ENCODE measurements around the gene RTF2. TPM values are rescaled to one million over a fixed set of nuclear protein-coding genes. Genes with fewer than 3 reads are reported as not detected.
"Not testable (repeated sequence)": the region's sequence is repeated elsewhere in the genome, so short reads cannot be mapped to it uniquely, and the experiment has no call there.

Gene RTF2
- total RNA-seq, 1 experiment from 2014 or later = 99.1 TPM

DNA sequence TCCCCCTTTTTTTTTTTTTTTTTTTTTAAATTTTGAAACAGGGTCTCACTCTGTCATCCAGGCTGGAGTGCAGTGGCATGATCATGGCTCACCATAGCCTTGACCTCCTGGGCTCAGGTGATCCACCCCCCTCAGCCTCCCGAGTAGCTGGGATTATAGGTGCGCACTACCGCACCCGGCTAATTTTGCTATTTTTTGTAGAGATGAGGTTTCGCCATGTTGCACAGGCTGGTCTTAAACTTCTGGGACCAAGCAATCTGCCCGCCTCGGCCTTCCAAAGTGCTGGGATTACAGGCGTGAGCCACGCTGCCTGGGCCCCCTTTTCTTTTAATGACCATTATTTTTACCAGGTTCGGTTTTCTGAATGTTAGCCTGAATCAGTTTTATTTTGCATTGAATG is 51.1 kb downstream of the RTF2 start:
- CTCF ChIA-PET = no interaction called here
- peaks cover 28% of the 10 kb centered on the region for H3K36me3 ChIP-seq (ENCODE audit: insufficient read depth, low read length, poor library complexity, severe bottlenecking)
- H3K9me3 ChIP-seq (ENCODE audit: low read depth, low read length, poor library complexity, severe bottlenecking) = peaks cover 4% of the 10 kb centered on the region
- no peak for TF ChIP-seq CTCF (conservative IDR thresholded peaks at IDR 0.05; ENCODE audit: low read depth, low read length)
- no peak for TF ChIP-seq EZH2 (IDR thresholded peaks at IDR 0.05; ENCODE audit: borderline replicate concordance, low read depth, low read length, poor library complexity, severe bottlenecking)
- no peak overlapping the region for H3K27ac ChIP-seq (ENCODE audit: low read depth, low read length, poor library complexity, severe bottlenecking)
- H3K4me1 ChIP-seq (ENCODE audit: insufficient read depth, low read length, poor library complexity, severe bottlenecking) = no peaks in the 10 kb centered on the region
- H3K27me3 ChIP-seq (replicated peaks; ENCODE audit: insufficient read depth, low read depth, low read length, poor library complexity) = no peaks in the 10 kb centered on the region
- BruUV-seq (replicated peaks) = no TSS peak
- intact Hi-C loops (cut with micrococcal nuclease; ENCODE audit: unreplicated experiment) = no loop called here
- POLR2A ChIA-PET (ENCODE audit: low non-redundant PET) = no interaction called here
- DNase-seq (ENCODE audit: low spot score) = no peak
- no peak overlapping the region for H3K4me3 ChIP-seq (ENCODE audit: low read depth, low read length, poor library complexity, severe bottlenecking)

GRCh38 chr20:56520180-56520579 is 51.8 kb downstream of the RTF2 start:
- DNase-seq (ENCODE audit: low spot score) = no peak
- Histone ChIP-seq H3K27me3 (replicated peaks; ENCODE audit: insufficient read depth, low read depth, low read length, poor library complexity) (no peaks in the 10 kb centered on the region), H3K27ac (ENCODE audit: low read depth, low read length, poor library complexity, severe bottlenecking) (no peak overlapping the region), H3K4me3 (ENCODE audit: low read depth, low read length, poor library complexity, severe bottlenecking) (no peak overlapping the region), H3K9me3 (ENCODE audit: low read depth, low read length, poor library complexity, severe bottlenecking) (peaks cover 4% of the 10 kb centered on the region), H3K4me1 (ENCODE audit: insufficient read depth, low read length, poor library complexity, severe bottlenecking) (no peaks in the 10 kb centered on the region), H3K36me3 (ENCODE audit: insufficient read depth, low read length, poor library complexity, severe bottlenecking) (peaks cover 28% of the 10 kb centered on the region)
- TF ChIP-seq EZH2 (IDR thresholded peaks at IDR 0.05; ENCODE audit: borderline replicate concordance, low read depth, low read length, poor library complexity, severe bottlenecking) = no peak
- TF ChIP-seq CTCF (conservative IDR thresholded peaks at IDR 0.05; ENCODE audit: low read depth, low read length) = no peak
- ChIA-PET POLR2A (ENCODE audit: low non-redundant PET) (no interaction called here), CTCF (no interaction called here)
- intact Hi-C loops (cut with micrococcal nuclease; ENCODE audit: unreplicated experiment) = no loop called here
- BruUV-seq (replicated peaks) = no TSS peak

DNA sequence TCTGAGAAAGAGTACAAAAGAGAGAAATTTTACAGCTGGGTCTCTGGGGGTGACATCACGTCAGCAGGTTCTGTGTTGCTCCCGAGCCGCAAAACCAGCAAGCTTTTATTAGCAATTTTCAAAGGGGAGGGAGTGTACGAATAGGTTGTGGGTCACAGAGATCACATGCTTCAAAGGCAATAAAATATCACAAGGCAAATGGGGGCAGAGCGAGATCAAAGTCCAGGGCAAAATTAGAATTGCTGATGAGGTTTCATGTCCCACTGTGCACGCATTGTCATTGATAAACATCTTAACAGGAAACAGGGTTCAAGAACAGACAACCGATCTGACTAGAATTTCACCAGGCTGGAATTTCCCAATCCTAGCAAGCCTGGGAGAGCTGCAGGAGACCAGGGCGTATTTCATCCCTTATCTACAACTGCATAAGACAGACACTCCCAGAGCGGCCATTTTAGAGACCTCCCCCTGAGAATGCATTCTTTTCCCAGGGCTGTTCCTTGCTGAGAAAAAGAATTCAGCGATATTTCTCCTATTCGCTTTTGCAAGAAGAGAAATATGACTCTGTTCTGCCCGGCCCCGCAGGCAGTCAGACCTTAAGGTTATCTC is 52.4 kb downstream of the RTF2 start:
- intact Hi-C loops (cut with micrococcal nuclease; ENCODE audit: unreplicated experiment); CTCF ChIA-PET; H3K27ac ChIP-seq (ENCODE audit: low read depth, low read length, poor library complexity, severe bottlenecking); H3K4me3 ChIP-seq (ENCODE audit: low read depth, low read length, poor library complexity, severe bottlenecking); H3K27me3 ChIP-seq (replicated peaks; ENCODE audit: insufficient read depth, low read depth, low read length, poor library complexity); BruUV-seq (replicated peaks); H3K9me3 ChIP-seq (ENCODE audit: low read depth, low read length, poor library complexity, severe bottlenecking); H3K4me1 ChIP-seq (ENCODE audit: insufficient read depth, low read length, poor library complexity, severe bottlenecking); DNase-seq (ENCODE audit: low spot score); POLR2A ChIA-PET (ENCODE audit: low non-redundant PET): not testable (repeated sequence)
- peaks cover 28% of the 10 kb centered on the region for H3K36me3 ChIP-seq (ENCODE audit: insufficient read depth, low read length, poor library complexity, severe bottlenecking)

GRCh38 chr20:56522311-56522710 is 53.9 kb downstream of the RTF2 start:
- Histone ChIP-seq H3K27me3 (replicated peaks; ENCODE audit: insufficient read depth, low read depth, low read length, poor library complexity) (no peaks in the 10 kb centered on the region), H3K9me3 (ENCODE audit: low read depth, low read length, poor library complexity, severe bottlenecking) (peaks cover 4% of the 10 kb centered on the region), H3K4me3 (ENCODE audit: low read depth, low read length, poor library complexity, severe bottlenecking) (no peak overlapping the region), H3K27ac (ENCODE audit: low read depth, low read length, poor library complexity, severe bottlenecking) (no peak overlapping the region), H3K4me1 (ENCODE audit: insufficient read depth, low read length, poor library complexity, severe bottlenecking) (no peaks in the 10 kb centered on the region), H3K36me3 (ENCODE audit: insufficient read depth, low read length, poor library complexity, severe bottlenecking) (peaks cover 23% of the 10 kb centered on the region)
- no TSS peak for BruUV-seq (replicated peaks)
- intact Hi-C loops (cut with micrococcal nuclease; ENCODE audit: unreplicated experiment) = no loop called here
- POLR2A ChIA-PET (ENCODE audit: low non-redundant PET) = no interaction called here
- CTCF ChIA-PET = no interaction called here
- no peak for DNase-seq (ENCODE audit: low spot score)
- no peak for TF ChIP-seq CTCF (conservative IDR thresholded peaks at IDR 0.05; ENCODE audit: low read depth, low read length)
- TF ChIP-seq EZH2 (IDR thresholded peaks at IDR 0.05; ENCODE audit: borderline replicate concordance, low read depth, low read length, poor library complexity, severe bottlenecking) = no peak

GRCh38 chr20:56524444-56524843 is 56.0 kb downstream of the RTF2 start, which contains the start of gene FAM209A:
TSS of gene FAM209A (plus strand) at chr20:56524744. CDS start at chr20:56524809, 65 bp downstream.
- intact Hi-C loops (cut with micrococcal nuclease; ENCODE audit: unreplicated experiment); H3K27ac ChIP-seq (ENCODE audit: low read depth, low read length, poor library complexity, severe bottlenecking); DNase-seq (ENCODE audit: low spot score); H3K4me3 ChIP-seq (ENCODE audit: low read depth, low read length, poor library complexity, severe bottlenecking); H3K4me1 ChIP-seq (ENCODE audit: insufficient read depth, low read length, poor library complexity, severe bottlenecking); CTCF ChIA-PET; H3K9me3 ChIP-seq (ENCODE audit: low read depth, low read length, poor library complexity, severe bottlenecking); H3K36me3 ChIP-seq (ENCODE audit: insufficient read depth, low read length, poor library complexity, severe bottlenecking); BruUV-seq (replicated peaks); POLR2A ChIA-PET (ENCODE audit: low non-redundant PET); H3K27me3 ChIP-seq (replicated peaks; ENCODE audit: insufficient read depth, low read depth, low read length, poor library complexity): not testable (repeated sequence)
